Measurements from ENCODE around the gene TMEM8B.

Gene TMEM8B

GRCh38 chr9:35839926-35840325, 10.9 kb downstream of the TMEM8B start:
- no peak for DNase-seq (ENCODE audit: low read depth in 2 of 2)

GRCh38 chr9:35840881-35841644, 12.0 kb downstream of the TMEM8B start:
- no peak for DNase-seq (ENCODE audit: low read depth in 2 of 2)

GRCh38 chr9:35841645-35841900, 12.5 kb downstream of the TMEM8B start:
- no peak for DNase-seq (ENCODE audit: low read depth in 2 of 2)

GRCh38 chr9:35842020-35842745, 13.2 kb downstream of the TMEM8B start:
- DNase-seq (ENCODE audit: low read depth in 2 of 2): no peak

- DNase-seq (ENCODE audit: low read depth in 2 of 2): no peak
Observed at GRCh38 chr9:35842795-35843194, 13.8 kb downstream of the TMEM8B start.

- DNase-seq (ENCODE audit: low read depth in 2 of 2): no peak
Observed at GRCh38 chr9:35844628-35845270, 15.7 kb downstream of the TMEM8B start.

- DNase-seq (ENCODE audit: low read depth in 2 of 2): no peak
Observed at GRCh38 chr9:35845824-35846771, 17.1 kb downstream of the TMEM8B start.

- DNase-seq (ENCODE audit: low read depth in 2 of 2): no peak
Observed at GRCh38 chr9:35847792-35848572, 19.0 kb downstream of the TMEM8B start.

- DNase-seq (ENCODE audit: low read depth in 2 of 2): no peak
Observed at GRCh38 chr9:35852267-35852815, 23.3 kb downstream of the TMEM8B start.

- DNase-seq (ENCODE audit: low read depth in 2 of 2): no peak
Observed at GRCh38 chr9:35852876-35853865, 24.1 kb downstream of the TMEM8B start.

GRCh38 chr9:35854091-35854762, 25.2 kb downstream of the TMEM8B start:
- DNase-seq (ENCODE audit: low read depth in 2 of 2): no peak

- no peak for DNase-seq (ENCODE audit: low read depth in 2 of 2)
Observed at GRCh38 chr9:35856206-35856605, 27.2 kb downstream of the TMEM8B start.

GRCh38 chr9:35856882-35857281, 27.9 kb downstream of the TMEM8B start:
- DNase-seq (ENCODE audit: low read depth in 2 of 2): no peak

GRCh38 chr9:35858458-35858857, 29.4 kb downstream of the TMEM8B start:
- DNase-seq (ENCODE audit: low read depth in 2 of 2): no peak

- DNase-seq (ENCODE audit: low read depth in 2 of 2): no peak
Observed at GRCh38 chr9:35859310-35859989, 30.4 kb downstream of the TMEM8B start.

- DNase-seq (ENCODE audit: low read depth in 2 of 2): no peak
Observed at GRCh38 chr9:35859990-35860339, 30.9 kb downstream of the TMEM8B start.

GRCh38 chr9:35861161-35861897, 32.3 kb downstream of the TMEM8B start:
- DNase-seq (ENCODE audit: low read depth in 2 of 2): no peak

GRCh38 chr9:35862328-35862727, 33.3 kb downstream of the TMEM8B start:
- DNase-seq (ENCODE audit: low read depth in 2 of 2): no peak
